H9 (cell line): ENCODE measurements around the gene DISP3. TPM values are rescaled to one million over a fixed set of nuclear protein-coding genes. Genes with fewer than 3 reads are reported as not detected.

Experiments used
- DNase-seq: peaks from one replicate; pipeline ENCODE4 v3.0.0-alpha.2; 2017
- H2AFZ ChIP-seq: one replicate; pipeline ENCODE4 v1.6.1; 2013; ENCODE audit warnings: mild to moderate bottlenecking, low read length, control low read depth, moderate library complexity
- H2AK5ac ChIP-seq: 2 replicates; pipeline ENCODE4 v1.6.1; 2013; ENCODE audit warnings: low read length, control low read depth, mixed read lengths; ENCODE audit not compliant: insufficient read length
- H2BK120ac ChIP-seq: one replicate; pipeline ENCODE4 v1.6.1; 2013; ENCODE audit warnings: low read depth, mild to moderate bottlenecking, low read length, control low read depth, inconsistent platforms; ENCODE audit not compliant: poor library complexity, severe bottlenecking
- H2BK12ac ChIP-seq: 2 replicates; pipeline ENCODE4 v1.6.1; 2013; ENCODE audit warnings: low read length, control low read depth, mixed read lengths, low read depth; ENCODE audit not compliant: insufficient read length
- H2BK15ac ChIP-seq: 2 replicates; pipeline ENCODE4 v1.6.1; 2013; ENCODE audit warnings: low read depth, low read length, control low read depth
- H2BK20ac ChIP-seq: one replicate; pipeline ENCODE4 v1.6.1; 2013; ENCODE audit warnings: low read depth, mild to moderate bottlenecking, low read length, control low read depth, inconsistent platforms; ENCODE audit not compliant: poor library complexity, severe bottlenecking
- H2BK5ac ChIP-seq: 2 replicates; pipeline ENCODE4 v1.6.1; 2013; ENCODE audit warnings: low read length, control low read depth, mixed read lengths; ENCODE audit not compliant: insufficient read length
- H3K14ac ChIP-seq: 2 replicates; pipeline ENCODE4 v1.6.1; 2013; ENCODE audit warnings: low read length, control low read depth; ENCODE audit not compliant: insufficient read depth
- H3K18ac ChIP-seq: 2 replicates; pipeline ENCODE4 v1.6.1; 2013; ENCODE audit warnings: low read depth, mild to moderate bottlenecking, mixed read lengths, low read length, control low read depth; ENCODE audit not compliant: insufficient read length
- H3K23ac ChIP-seq: 2 replicates; pipeline ENCODE4 v1.6.1; 2013; ENCODE audit warnings: low read length, control low read depth, mixed read lengths, low read depth; ENCODE audit not compliant: insufficient read length
- H3K23me2 ChIP-seq: 2 replicates; pipeline ENCODE4 v1.6.1; 2013; ENCODE audit warnings: low read depth, mild to moderate bottlenecking, mixed read lengths, low read length, control low read depth; ENCODE audit not compliant: insufficient read length, poor library complexity, severe bottlenecking
- H3K27ac ChIP-seq: 2 replicates; pipeline ENCODE4 v1.5.1; 2013; ENCODE audit warnings: low read length, control low read depth, mixed read lengths, low read depth; ENCODE audit not compliant: insufficient read length
- H3K27me3 ChIP-seq: 2 replicates; pipeline ENCODE4 v1.6.1; 2013; ENCODE audit warnings: low read length, control low read depth, inconsistent platforms; ENCODE audit not compliant: insufficient read depth
- H3K4ac ChIP-seq: 2 replicates; pipeline ENCODE4 v1.6.1; 2013; ENCODE audit warnings: low read depth, mild to moderate bottlenecking, control low read depth, inconsistent platforms, low read length, moderate library complexity
- H3K4me1 ChIP-seq: 2 replicates; pipeline ENCODE4 v1.6.1; 2013; ENCODE audit warnings: low read length, control low read depth, inconsistent platforms; ENCODE audit not compliant: insufficient read depth
- H3K4me2 ChIP-seq: 2 replicates; pipeline ENCODE4 v1.6.1; 2013; ENCODE audit warnings: low read length, control low read depth, mixed read lengths; ENCODE audit not compliant: insufficient read length, insufficient read depth
- H3K56ac ChIP-seq: 2 replicates; pipeline ENCODE4 v1.6.1; 2013; ENCODE audit warnings: low read depth, mild to moderate bottlenecking, mixed read lengths, low read length, control low read depth; ENCODE audit not compliant: insufficient read length
- H3K79me1 ChIP-seq: 2 replicates; pipeline ENCODE4 v1.6.1; 2013; ENCODE audit warnings: low read depth, mild to moderate bottlenecking, moderate library complexity, low read length, control low read depth, inconsistent platforms; ENCODE audit not compliant: insufficient read depth, poor library complexity, severe bottlenecking
- H3K79me2 ChIP-seq: 2 replicates; pipeline ENCODE4 v1.6.1; 2013; ENCODE audit warnings: low read length, control low read depth, inconsistent platforms; ENCODE audit not compliant: insufficient read depth
- H3K9ac ChIP-seq: 2 replicates; pipeline ENCODE4 v1.6.1; 2013; ENCODE audit warnings: low read length, control low read depth, mixed read lengths; ENCODE audit not compliant: insufficient read length; ENCODE audit errors: extremely low read depth
- H3K9me3 ChIP-seq: one replicate; pipeline ENCODE4 v1.6.1; 2013; ENCODE audit warnings: low read depth, low read length, inconsistent platforms; ENCODE audit not compliant: control insufficient read depth
- H3T11ph ChIP-seq: one replicate; pipeline ENCODE4 v1.6.1; 2013; ENCODE audit warnings: mild to moderate bottlenecking, low read length, control low read depth, inconsistent platforms
- H4K20me1 ChIP-seq: one replicate; pipeline ENCODE4 v1.6.1; 2013; ENCODE audit not compliant: control insufficient read depth, insufficient read length, insufficient read depth
- H4K5ac ChIP-seq: 2 replicates; pipeline ENCODE4 v1.6.1; 2013; ENCODE audit warnings: low read depth, mild to moderate bottlenecking, mixed read lengths, low read length, control low read depth; ENCODE audit not compliant: insufficient read length
- H4K8ac ChIP-seq: replicated peaks from 2 replicates; pipeline ENCODE4 v1.6.1; 2013; ENCODE audit warnings: low read length, control low read depth, mixed read lengths, low read depth; ENCODE audit not compliant: insufficient read length
- H4K91ac ChIP-seq: 2 replicates; pipeline ENCODE4 v1.6.1; 2013; ENCODE audit warnings: low read depth, mild to moderate bottlenecking, moderate library complexity, mixed read lengths, low read length, control low read depth; ENCODE audit not compliant: insufficient read length
- H3K27ac Mint-ChIP-seq, 3 experiments: 2 replicates in 2 of 3; 3 replicates in 1 of 3; pipeline ENCODE4 v1.8.0; 2020 to 2021; ENCODE audit warnings: mixed read lengths in 3 of 3, mild to moderate bottlenecking in 1 of 3, moderate library complexity in 1 of 3
- H3K27me3 Mint-ChIP-seq: 2 replicates; pipeline ENCODE4 v1.8.0; 2021; ENCODE audit warnings: low read depth, mild to moderate bottlenecking, moderate library complexity, mixed read lengths
- H3K36me3 Mint-ChIP-seq, 3 experiments: 2 replicates in 2 of 3; 3 replicates in 1 of 3; pipeline ENCODE4 v1.8.0; 2020 to 2021; ENCODE audit warnings: low read depth in 3 of 3, mixed read lengths in 3 of 3; ENCODE audit not compliant: insufficient read depth in 1 of 3
- H3K4me1 Mint-ChIP-seq, 2 experiments: 2 replicates each; pipeline ENCODE4 v1.8.0; 2020; ENCODE audit warnings: mixed read lengths in 2 of 2
- H3K4me3 Mint-ChIP-seq, 2 experiments: 2 replicates in 1 of 2; 3 replicates in 1 of 2; pipeline ENCODE4 v1.8.0; 2020 to 2021; ENCODE audit warnings: mild to moderate bottlenecking in 2 of 2, mixed read lengths in 2 of 2, moderate library complexity in 1 of 2
- H3K9me3 Mint-ChIP-seq, 2 experiments: 2 replicates in 1 of 2; 3 replicates in 1 of 2; pipeline ENCODE4 v1.8.0; 2020; ENCODE audit warnings: mild to moderate bottlenecking in 2 of 2, mixed read lengths in 2 of 2, moderate library complexity in 1 of 2
- CTCF ChIP-seq: fragments of 200-600 bp; sonication (generic); conservative IDR thresholded peaks from 3 replicates; pipeline ENCODE4 v1.8.0; 2021; ENCODE audit warnings: antibody characterized with exemption, mild to moderate bottlenecking
- WGBS: extraction: QIAGEN DNeasy Blood & Tissue Kit; methylation state at CpG from one replicate; pipeline ENCODE4 v1.1.7; 2013; ENCODE audit warnings: missing lambda C conversion rate, low lambda C conversion rate, mixed read lengths; ENCODE audit not compliant: insufficient read length; ENCODE audit errors: extremely low coverage; 5-methylcytosine and 5-hydroxymethylcytosine counted together
- total RNA-seq: library from RNA; stranded (reverse); gene quantifications from 2 replicates; pipeline ENCODE4 v1.2.1, GENCODE V29; 2021

DISP3 gene
- total RNA-seq, 1 experiment from 2014 or later: 3.5 TPM

DNA sequence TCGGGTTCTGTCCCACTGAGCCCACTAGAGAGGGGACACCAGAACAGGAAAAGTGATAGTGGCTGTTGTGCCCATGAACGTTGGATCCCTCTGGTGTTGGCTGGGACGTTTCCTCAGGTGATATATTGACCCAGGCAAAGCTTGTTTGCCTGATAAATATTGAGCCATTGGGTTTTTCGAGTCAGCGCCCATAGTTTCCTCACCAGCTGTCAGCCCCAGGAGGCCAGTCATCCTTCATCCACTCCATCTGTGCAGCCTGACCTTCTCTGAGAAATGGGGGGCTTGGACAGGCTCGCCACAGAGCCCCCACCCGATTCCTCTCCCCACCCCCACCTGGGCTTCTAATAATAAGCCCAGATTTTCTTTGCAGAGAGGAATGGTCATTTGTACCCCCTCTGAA, 13.3 kb downstream of the DISP3 start:
- Histone ChIP-seq H3K9me3 (no peaks in the 10 kb centered on the region), H4K5ac (no peak overlapping the region), H3K27me3 (no peaks in the 10 kb centered on the region), H2BK120ac (no peak overlapping the region), H2BK20ac (no peak overlapping the region), H2BK5ac (no peak overlapping the region), H3K23me2 (no peaks in the 10 kb centered on the region), H3K79me1 (no peaks in the 10 kb centered on the region), H3K4ac (no peak overlapping the region), H3K18ac (no peak overlapping the region), H3K56ac (no peak overlapping the region), H2AK5ac (no peak overlapping the region), H3K14ac (no peak overlapping the region), H3K4me1 (0 out of 2 replicates have a peak, but pooled peaks cover 2% of the 10 kb centered on the region), H2BK15ac (no peak overlapping the region), H2BK12ac (no peak overlapping the region), H4K91ac (no peak overlapping the region), H3K9ac (no peak overlapping the region), H3K23ac (no peak overlapping the region), H4K20me1 (peaks cover 3% of the 10 kb centered on the region), H2AFZ (no peak overlapping the region), H3K27ac (no peak overlapping the region), H4K8ac (no peak overlapping the region), H3K79me2 (no peaks in the 10 kb centered on the region), H3K4me2 (no peak overlapping the region), H3T11ph (no peak overlapping the region)
- no peak for TF ChIP-seq CTCF
- Mint-ChIP-seq H3K9me3 (peaks cover 3 to 5% of the 10 kb centered on the region in 2 experiments; a peak in 3 of 5 replicates), H3K27me3 (no peaks in the 10 kb centered on the region; the same call in none of the 2 replicates), H3K27ac (peak overlapping the region in 1 of 3 experiments; percentile 93; a peak in 2 of 7 replicates), H3K4me1 (peaks cover 10 to 41% of the 10 kb centered on the region in 2 experiments), H3K4me3 (no peak overlapping the region), H3K36me3 (peaks cover 0 to 9% (median 5%) of the 10 kb centered on the region in 3 experiments; a peak in 5 of 7 replicates)
- no peak for DNase-seq
- no CpG with 5 or more reads among the region's 7 CpGs for WGBS
